Smooth muscle cell (in vitro differentiated cells): ENCODE measurements around the gene MTA1. TPM values are rescaled to one million over a fixed set of nuclear protein-coding genes. Genes with fewer than 3 reads are reported as not detected.

Source experiments
- DNase-seq: peaks from one replicate; lab custom pipeline; 2025; ENCODE audit not compliant: unreplicated experiment; lab: John Stamatoyannopoulos, UW
- H2AFZ ChIP-seq: fragments of 200-600 bp; sonication (generic); 2 replicates; pipeline ENCODE4 v1.6.0; 2016; ENCODE audit warnings: antibody characterized with exemption, low read depth, mild to moderate bottlenecking
- H3F3A ChIP-seq: fragments of 200-600 bp; sonication (generic); 2 replicates; pipeline ENCODE4 v1.6.0; 2017; ENCODE audit warnings: antibody characterized with exemption, low read depth
- H3K27ac ChIP-seq: fragments of 200-600 bp; sonication (generic); 2 replicates; pipeline ENCODE4 v1.5.1; 2016; ENCODE audit warnings: low read depth, mild to moderate bottlenecking
- H3K27me3 ChIP-seq: fragments of 200-600 bp; sonication (generic); 2 replicates; pipeline ENCODE4 v1.6.1; 2016; ENCODE audit warnings: low read depth, mild to moderate bottlenecking
- H3K36me3 ChIP-seq: fragments of 200-600 bp; sonication (generic); 2 replicates; pipeline ENCODE4 v1.5.1; 2016; ENCODE audit warnings: low read depth
- H3K4me1 ChIP-seq: fragments of 200-600 bp; sonication (generic); 2 replicates; pipeline ENCODE4 v1.5.1; 2016; ENCODE audit warnings: low read depth
- H3K4me2 ChIP-seq: fragments of 200-600 bp; sonication (generic); 2 replicates; pipeline ENCODE4 v1.6.0; 2016; ENCODE audit warnings: mild to moderate bottlenecking
- H3K4me3 ChIP-seq: fragments of 200-600 bp; sonication (generic); 2 replicates; pipeline ENCODE4 v1.5.1; 2016; ENCODE audit warnings: mild to moderate bottlenecking
- H3K79me2 ChIP-seq: fragments of 200-600 bp; sonication (generic); 2 replicates; pipeline ENCODE4 v1.6.0; 2016; ENCODE audit warnings: low read depth, mild to moderate bottlenecking
- H3K9ac ChIP-seq: fragments of 200-600 bp; sonication (generic); 2 replicates; pipeline ENCODE4 v1.6.0; 2016; ENCODE audit warnings: low read depth
- H3K9me3 ChIP-seq: fragments of 200-600 bp; sonication (generic); replicated peaks from 2 replicates; pipeline ENCODE4 v1.5.1; 2016; ENCODE audit warnings: low read depth
- H4K20me1 ChIP-seq: fragments of 200-600 bp; sonication (generic); 2 replicates; pipeline ENCODE4 v1.6.0; 2016; ENCODE audit warnings: low read depth
- WGBS: methylation state at CpG from one replicate; pipeline ENCODE4 v1.1.7; 2016; ENCODE audit warnings: low lambda C conversion rate; 5-methylcytosine and 5-hydroxymethylcytosine counted together
- polyA plus RNA-seq: library from polyadenylated mRNA; unstranded; fragments of >200 nt; fragmentation: Nextera tagmentation; extraction: Ambion mirVana; gene quantifications from 2 replicates; pipeline ENCODE4 v1.2.1, GENCODE V29; 2016
- total RNA-seq: library from RNA; depleted of rRNA; stranded (reverse); fragments of >200 nt; gene quantifications from 2 replicates; pipeline ENCODE4 v1.2.3, GENCODE V29; 2014
- TF ChIP-seq, protein P1 (sequence below): fragments of 200-600 bp; sonication (generic); IDR thresholded peaks from 2 replicates; pipeline ENCODE4 v1.5.1; 2017; ENCODE audit warnings: borderline replicate concordance, mild to moderate bottlenecking, antibody characterized with exemption; ENCODE audit not compliant: insufficient read depth, poor library complexity, severe bottlenecking

Gene MTA1
- total and polyA plus RNA-seq, 2 experiments from 2014 or later = 41.3 to 48.7 TPM

DNA sequence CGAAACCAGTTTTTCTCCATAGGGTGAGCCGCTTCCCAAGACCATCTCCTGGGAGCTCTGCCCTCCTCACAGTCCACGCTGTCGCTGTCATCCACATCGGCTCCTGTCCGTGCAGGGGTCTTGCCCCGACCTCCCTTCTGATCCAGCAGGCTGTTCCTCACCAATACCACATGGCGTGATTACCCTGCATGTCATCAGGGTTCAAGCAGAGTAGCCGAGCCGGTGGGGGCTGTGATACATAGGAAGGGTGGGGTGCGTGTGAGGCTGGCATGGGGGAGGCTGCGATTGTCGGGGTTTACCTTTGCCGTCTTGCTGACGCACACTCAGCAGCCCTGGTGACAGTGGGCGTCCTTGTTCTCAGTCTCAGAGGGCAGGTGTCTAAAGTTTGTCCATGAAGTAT lies 88.4 kb downstream of the MTA1 start:
- Histone ChIP-seq H4K20me1 (no peaks in the 10 kb centered on the region), H3K4me2 (no peak overlapping the region), H2AFZ (no peak overlapping the region), H3F3A (no peaks in the 10 kb centered on the region), H3K9ac (no peak overlapping the region), H3K4me3 (no peak overlapping the region), H3K79me2 (no peaks in the 10 kb centered on the region), H3K4me1 (no peaks in the 10 kb centered on the region), H3K27ac (no peak overlapping the region), H3K9me3 (no peaks in the 10 kb centered on the region), H3K27me3 (peaks cover 5% of the 10 kb centered on the region), H3K36me3 (no peaks in the 10 kb centered on the region)
- TF ChIP-seq, protein P1, sequence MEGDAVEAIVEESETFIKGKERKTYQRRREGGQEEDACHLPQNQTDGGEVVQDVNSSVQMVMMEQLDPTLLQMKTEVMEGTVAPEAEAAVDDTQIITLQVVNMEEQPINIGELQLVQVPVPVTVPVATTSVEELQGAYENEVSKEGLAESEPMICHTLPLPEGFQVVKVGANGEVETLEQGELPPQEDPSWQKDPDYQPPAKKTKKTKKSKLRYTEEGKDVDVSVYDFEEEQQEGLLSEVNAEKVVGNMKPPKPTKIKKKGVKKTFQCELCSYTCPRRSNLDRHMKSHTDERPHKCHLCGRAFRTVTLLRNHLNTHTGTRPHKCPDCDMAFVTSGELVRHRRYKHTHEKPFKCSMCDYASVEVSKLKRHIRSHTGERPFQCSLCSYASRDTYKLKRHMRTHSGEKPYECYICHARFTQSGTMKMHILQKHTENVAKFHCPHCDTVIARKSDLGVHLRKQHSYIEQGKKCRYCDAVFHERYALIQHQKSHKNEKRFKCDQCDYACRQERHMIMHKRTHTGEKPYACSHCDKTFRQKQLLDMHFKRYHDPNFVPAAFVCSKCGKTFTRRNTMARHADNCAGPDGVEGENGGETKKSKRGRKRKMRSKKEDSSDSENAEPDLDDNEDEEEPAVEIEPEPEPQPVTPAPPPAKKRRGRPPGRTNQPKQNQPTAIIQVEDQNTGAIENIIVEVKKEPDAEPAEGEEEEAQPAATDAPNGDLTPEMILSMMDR = no peak
- WGBS = 89% methylated on average over 16 of the region's 16 CpGs
- no peak for DNase-seq

- no peak overlapping the region for H3K27ac ChIP-seq
- no peak overlapping the region for H2AFZ ChIP-seq
- TF ChIP-seq, protein P1 = no peak
- no peaks in the 10 kb centered on the region for H3F3A ChIP-seq
- peaks cover 5% of the 10 kb centered on the region for H3K27me3 ChIP-seq
- no peaks in the 10 kb centered on the region for H3K79me2 ChIP-seq
- 81% methylated on average over 12 of the region's 12 CpGs for WGBS
- H3K9me3 ChIP-seq = no peaks in the 10 kb centered on the region
- DNase-seq = no peak
- H3K4me3 ChIP-seq = no peak overlapping the region
- H3K36me3 ChIP-seq = no peaks in the 10 kb centered on the region
- H4K20me1 ChIP-seq = no peaks in the 10 kb centered on the region
- H3K9ac ChIP-seq = no peak overlapping the region
- no peak overlapping the region for H3K4me2 ChIP-seq
- H3K4me1 ChIP-seq = no peaks in the 10 kb centered on the region
Measured at GRCh38 chr14:105508601-105509000, 89.0 kb downstream of the MTA1 start.

DNA sequence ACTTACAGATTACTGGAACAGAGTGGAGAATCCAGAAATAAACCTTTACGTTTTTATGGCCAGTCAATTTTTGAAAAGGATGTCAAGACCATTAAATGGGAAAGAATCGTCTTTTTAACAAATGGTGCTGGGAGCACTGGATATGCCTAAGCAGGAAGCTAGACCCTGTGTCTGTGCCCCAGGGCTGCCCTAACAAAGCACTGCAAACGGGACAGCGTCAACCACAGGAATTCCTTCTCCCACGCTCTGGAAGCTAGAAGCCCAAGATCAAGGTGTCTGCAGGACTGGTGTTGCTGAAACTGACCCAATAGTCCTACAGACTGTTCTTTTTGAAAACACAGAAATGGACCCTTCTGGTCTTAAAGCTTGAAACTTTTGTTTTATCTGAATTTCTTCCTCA lies 97.5 kb downstream of the MTA1 start:
- no peaks in the 10 kb centered on the region for H3K27me3 ChIP-seq
- TF ChIP-seq, protein P1 = no peak
- DNase-seq = no peak
- no peak overlapping the region for H3K4me2 ChIP-seq
- no peaks in the 10 kb centered on the region for H3K36me3 ChIP-seq
- H3K79me2 ChIP-seq = no peaks in the 10 kb centered on the region
- 50% methylated on average over 5 of the region's 5 CpGs for WGBS
- no peak overlapping the region for H3K27ac ChIP-seq
- H3F3A ChIP-seq = no peaks in the 10 kb centered on the region
- no peaks in the 10 kb centered on the region for H3K9me3 ChIP-seq
- no peak overlapping the region for H3K4me3 ChIP-seq
- no peak overlapping the region for H3K9ac ChIP-seq
- H2AFZ ChIP-seq = no peak overlapping the region
- H3K4me1 ChIP-seq = no peaks in the 10 kb centered on the region
- H4K20me1 ChIP-seq = no peaks in the 10 kb centered on the region

GRCh38 chr14:105519946-105520698 lies 100.5 kb downstream of the MTA1 start:
- no peaks in the 10 kb centered on the region for H3K36me3 ChIP-seq
- TF ChIP-seq, protein P1 = no peak
- no peaks in the 10 kb centered on the region for H3K4me1 ChIP-seq
- no peaks in the 10 kb centered on the region for H3F3A ChIP-seq
- 78% methylated on average over 14 of the region's 14 CpGs for WGBS
- no peak overlapping the region for H3K4me3 ChIP-seq
- H3K79me2 ChIP-seq = no peaks in the 10 kb centered on the region
- H2AFZ ChIP-seq = no peak overlapping the region
- no peaks in the 10 kb centered on the region for H4K20me1 ChIP-seq
- no peaks in the 10 kb centered on the region for H3K27me3 ChIP-seq
- no peak overlapping the region for H3K4me2 ChIP-seq
- H3K9me3 ChIP-seq = no peaks in the 10 kb centered on the region
- H3K27ac ChIP-seq = no peak overlapping the region
- no peak overlapping the region for H3K9ac ChIP-seq
- no peak for DNase-seq
